HepG2 (cell line): ENCODE data around the gene MACROD2. TPM values are rescaled to one million over a fixed set of nuclear protein-coding genes. Genes with fewer than 3 reads are reported as not detected.

Experiments
- FOSL2 ChIP-seq: sonication (generic); formaldehyde crosslinking; IDR thresholded peaks from 2 replicates; pipeline ENCODE4 v1.4.0; 2020; ENCODE audit warnings: missing genetic modification reagents
- MTF1 ChIP-seq: sonication (generic); formaldehyde crosslinking; IDR thresholded peaks from 2 replicates; pipeline ENCODE4 v1.5.0; 2020; ENCODE audit warnings: missing genetic modification reagents
- NFIC ChIP-seq: IDR thresholded peaks from 2 replicates; pipeline ENCODE4 v1.6.1; 2012; ENCODE audit warnings: mild to moderate bottlenecking, low read length, inconsistent platforms
- TCF12 ChIP-seq, 2 experiments: fragments of 450-650 bp in 1 of 2; sonication (generic) in 1 of 2; formaldehyde crosslinking in 1 of 2; IDR thresholded peaks; 2 replicates each; pipeline versions ENCODE4 v1.6.1 to v1.8.0; 2017 to 2022; ENCODE audit warnings: antibody characterized with exemption in 1 of 2, mild to moderate bottlenecking in 1 of 2, missing genetic modification reagents in 1 of 2, moderate library complexity in 1 of 2
- ZBTB34 ChIP-seq: sonication (generic); formaldehyde crosslinking; IDR thresholded peaks from 2 replicates; pipeline ENCODE4 v1.8.0; 2022; ENCODE audit warnings: mild to moderate bottlenecking, missing genetic modification reagents
- ZNF282 ChIP-seq: fragments of 450-650 bp; IDR thresholded peaks from 2 replicates; pipeline ENCODE4 v1.6.1; 2018; ENCODE audit not compliant: partially characterized antibody
- ZNF501 ChIP-seq: sonication (generic); formaldehyde crosslinking; IDR thresholded peaks from 2 replicates; pipeline ENCODE4 v1.5.1; 2020; ENCODE audit warnings: mild to moderate bottlenecking, moderate library complexity, missing genetic modification reagents
- ZNF746 ChIP-seq: sonication (generic); formaldehyde crosslinking; IDR thresholded peaks from 2 replicates; pipeline ENCODE4 v1.8.0; 2022; ENCODE audit warnings: mild to moderate bottlenecking, missing genetic modification reagents
- ZNF772 ChIP-seq: sonication (generic); formaldehyde crosslinking; IDR thresholded peaks from 2 replicates; pipeline ENCODE4 v1.5.0; 2020; ENCODE audit warnings: mild to moderate bottlenecking, missing genetic modification reagents
- polyA plus RNA-seq, 8 experiments: library from polyadenylated mRNA; depleted of rRNA in 3 of 8; stranded (reverse) in 7 of 8; unstranded in 1 of 8; fragments of >200 nt; fragmentation: Illumina TruSeq in 4 of 8; extraction: Trizol in 4 of 8; gene quantifications; 2 replicates each; pipeline versions ENCODE4 v1.2.1 to v1.2.3, GENCODE V29; 2011 to 2016; ENCODE audit warnings: low read depth in 4 of 8, missing spikeins in 1 of 8, mixed read lengths in 1 of 8; ENCODE audit not compliant: insufficient read depth in 1 of 8
- small RNA-seq, 3 experiments: library from RNA; depleted of rRNA; stranded (forward); fragments of <200 nt; gene quantifications; one replicate each; pipeline ENCODE3, GENCODE V24; 2012; ENCODE audit warnings: low read depth in 2 of 3, low replicate concordance in 1 of 3; ENCODE audit not compliant: insufficient read length in 3 of 3, insufficient read depth in 2 of 3
- total RNA-seq, 5 experiments: library from RNA; depleted of rRNA; stranded (reverse); fragments of >200 nt; fragmentation: Illumina TruSeq; extraction: Trizol; gene quantifications; 2 replicates each; pipeline ENCODE4 v1.2.3, GENCODE V29; 2016; ENCODE audit warnings: low read depth in 1 of 5
- TF ChIP-seq, protein P1 (sequence below): sonication (generic); formaldehyde crosslinking; IDR thresholded peaks from 2 replicates; pipeline ENCODE4 v1.5.1; 2020; ENCODE audit warnings: missing genetic modification reagents, mild to moderate bottlenecking, borderline replicate concordance

MACROD2 gene
- total and polyA plus RNA-seq, 2 of the 13 experiments (the other 11 are each of a cell fraction or from before 2014, with no cell fraction given): 0.13 to 0.51 TPM

GRCh38 chr20:16100767-16101166 is 2105.5 kb downstream of the MACROD2 start (continued):
- peak; percentile 70; the same call in 1 of the 2 replicates for TF ChIP-seq ZBTB34
- TF ChIP-seq ZNF282: no peak
- TF ChIP-seq TCF12 (IDR thresholded peaks at IDR 0.05): no peak
- 0 out of 2 replicates have a peak, but pooled peaks have one; percentile 54 for TF ChIP-seq TCF12 (CRISPR knock-in tag; IDR thresholded peaks at IDR 0.05)
- TF ChIP-seq, protein P1, sequence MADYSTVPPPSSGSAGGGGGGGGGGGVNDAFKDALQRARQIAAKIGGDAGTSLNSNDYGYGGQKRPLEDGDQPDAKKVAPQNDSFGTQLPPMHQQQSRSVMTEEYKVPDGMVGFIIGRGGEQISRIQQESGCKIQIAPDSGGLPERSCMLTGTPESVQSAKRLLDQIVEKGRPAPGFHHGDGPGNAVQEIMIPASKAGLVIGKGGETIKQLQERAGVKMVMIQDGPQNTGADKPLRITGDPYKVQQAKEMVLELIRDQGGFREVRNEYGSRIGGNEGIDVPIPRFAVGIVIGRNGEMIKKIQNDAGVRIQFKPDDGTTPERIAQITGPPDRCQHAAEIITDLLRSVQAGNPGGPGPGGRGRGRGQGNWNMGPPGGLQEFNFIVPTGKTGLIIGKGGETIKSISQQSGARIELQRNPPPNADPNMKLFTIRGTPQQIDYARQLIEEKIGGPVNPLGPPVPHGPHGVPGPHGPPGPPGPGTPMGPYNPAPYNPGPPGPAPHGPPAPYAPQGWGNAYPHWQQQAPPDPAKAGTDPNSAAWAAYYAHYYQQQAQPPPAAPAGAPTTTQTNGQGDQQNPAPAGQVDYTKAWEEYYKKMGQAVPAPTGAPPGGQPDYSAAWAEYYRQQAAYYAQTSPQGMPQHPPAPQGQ (CRISPR knock-in tag): no peak
- TF ChIP-seq ZNF746 (CRISPR knock-in tag): no peak
- 0 out of 2 replicates have a peak, but pooled peaks have one; percentile 10 for TF ChIP-seq ZNF501
- TF ChIP-seq NFIC: no peak
- TF ChIP-seq FOSL2 (CRISPR knock-in tag): 0 out of 2 replicates have a peak, but pooled peaks have one; percentile 21
- no peak for TF ChIP-seq ZNF772 (CRISPR knock-in tag)
- TF ChIP-seq MTF1 (CRISPR knock-in tag): no peak

Small RNA genes within 50 kb of the gene (small RNA-seq; reads per million reads assigned to genes)
- 0 reads per million in 3 experiments for gene RN7SL864P
- gene RNA5SP475: 0 reads per million in 3 experiments
- 0 to 1.9 (median 0) reads per million in 3 experiments for gene RNU6-1159P
- 0 reads per million in 3 experiments for gene RNU6-115P
- gene RNU6-228P: 0 to 1.9 (median 0.65) reads per million in 3 experiments
- 0 reads per million in 3 experiments for gene RNU6-278P
- 0 reads per million in 3 experiments for gene RPS3P1

Other genes with a start within 250 kb of the MACROD2 start
- gene ESF1, start 210.6 kb upstream of the MACROD2 start, total RNA-seq (2016; rRNA removed; fragmentation: Illumina TruSeq; extraction: Trizol): 66.9 and 95.1 TPM in 2 replicates
- gene ESF1, start 210.6 kb upstream of the MACROD2 start, polyA plus RNA-seq (2011; rRNA removed): 5.7 and 7.3 TPM in 2 replicates
- gene NDUFAF5, start 210.5 kb upstream of the MACROD2 start, total RNA-seq (2016; rRNA removed; fragmentation: Illumina TruSeq; extraction: Trizol): 66.7 and 86.0 TPM in 2 replicates
- gene NDUFAF5, start 210.5 kb upstream of the MACROD2 start, polyA plus RNA-seq (2011; rRNA removed): 18.7 and 23.1 TPM in 2 replicates
- not detected in 2 replicates for gene SEL1L2, start 4.9 kb upstream of the MACROD2 start, total RNA-seq (2016; rRNA removed; fragmentation: Illumina TruSeq; extraction: Trizol)
- gene SEL1L2, start 4.9 kb upstream of the MACROD2 start, polyA plus RNA-seq (2011; rRNA removed): not detected in 2 replicates